ENCODE measurements around the gene THOC3.
"Not testable (repeated sequence)": the region's sequence is repeated elsewhere in the genome, so short reads cannot be mapped to it uniquely, and the experiment has no call there.

THOC3 gene

GRCh38 chr5:175967471-175968372 is at the start of gene THOC3:
THOC3 (minus strand) TSS chr5:175968315; CDS start chr5:175968208, 107 bp downstream.
- not testable (repeated sequence) for DNase-seq

DNA sequence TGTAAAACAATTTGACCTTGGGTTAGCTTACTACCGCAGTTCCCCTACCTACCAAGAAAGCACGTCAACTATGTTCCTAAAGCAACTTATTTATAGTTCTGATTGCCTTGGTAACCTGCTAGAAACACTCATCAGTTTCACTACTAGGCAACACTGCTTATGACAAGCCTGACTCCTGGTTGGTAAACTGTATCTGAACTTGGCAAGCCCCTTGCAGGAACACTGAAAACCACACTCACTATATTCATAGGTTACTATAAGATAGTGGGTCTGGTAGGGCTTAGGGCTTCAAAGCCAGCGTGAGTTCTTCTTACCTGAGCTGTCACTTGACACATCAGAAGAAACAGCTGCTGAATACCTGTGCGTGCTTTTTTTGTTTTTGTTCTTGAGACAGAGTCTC is 49.2 kb upstream of the THOC3 start:
- not testable (repeated sequence) for DNase-seq

GRCh38 chr5:176014360-176014759 is 46.2 kb upstream of the THOC3 start:
- DNase-seq = not testable (repeated sequence)

GRCh38 chr5:176011088-176011487 is 43.0 kb upstream of the THOC3 start:
- DNase-seq = not testable (repeated sequence)

DNA sequence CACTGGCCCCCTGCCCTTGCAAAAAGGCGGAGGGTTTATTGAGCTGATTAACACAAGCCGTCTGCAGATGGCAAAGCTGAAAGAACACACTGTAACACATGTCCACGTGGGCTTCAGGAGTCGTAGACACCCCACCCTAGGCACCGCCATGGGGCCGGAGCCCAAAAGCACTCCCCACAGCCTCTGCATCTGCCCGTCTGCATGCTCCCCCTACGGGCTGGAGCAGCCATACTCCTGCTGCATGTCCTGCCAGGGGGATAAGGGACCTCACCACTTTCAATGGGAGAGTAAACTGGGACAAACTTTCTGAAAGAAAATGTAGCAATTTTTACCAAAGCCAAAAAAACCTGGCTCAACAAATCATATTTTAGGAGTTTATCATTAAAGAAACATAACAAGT is 42.1 kb upstream of the THOC3 start:
- not testable (repeated sequence) for DNase-seq

DNA sequence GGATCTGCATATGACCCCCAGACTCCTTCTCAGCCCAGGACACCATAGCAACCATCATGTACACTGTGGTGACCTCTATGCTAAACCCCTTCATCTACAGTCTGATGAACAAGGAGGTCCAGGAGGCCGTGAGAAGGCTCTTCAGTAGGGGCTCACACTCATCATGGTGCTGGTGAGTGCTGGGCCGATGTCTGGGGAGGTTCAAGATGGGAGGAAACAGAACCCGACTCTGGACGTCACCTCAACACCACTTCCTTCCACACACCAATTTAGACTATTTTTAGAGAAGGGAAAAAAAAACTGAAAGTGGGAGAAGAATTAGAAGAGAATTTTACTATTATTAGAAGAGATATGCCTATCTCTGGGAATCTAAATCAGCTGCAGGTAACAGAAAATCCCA is 39.1 kb upstream of the THOC3 start:
- not testable (repeated sequence) for DNase-seq

DNA sequence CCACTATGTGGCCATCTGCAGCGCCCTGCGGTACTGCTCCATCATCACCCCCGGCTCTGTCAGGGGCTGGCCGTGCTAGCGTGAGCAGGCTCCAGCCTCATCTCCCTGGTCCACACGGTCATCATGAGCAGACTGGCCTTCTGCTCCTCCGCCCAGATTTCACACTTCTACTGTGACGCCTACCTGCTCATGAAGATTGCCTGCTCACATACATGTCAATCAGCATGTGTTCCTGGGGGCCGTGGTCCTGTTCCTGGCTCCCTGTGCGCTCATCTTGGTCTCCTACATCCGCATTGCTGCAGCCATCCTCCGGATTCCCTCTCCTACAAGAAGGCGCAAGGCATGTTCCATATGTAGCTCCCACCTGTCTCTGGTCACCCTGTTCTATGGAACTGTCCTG is 38.7 kb upstream of the THOC3 start:
- DNase-seq = not testable (repeated sequence)

- DNase-seq = not testable (repeated sequence)
Observed at GRCh38 chr5:175997979-175998378, 29.9 kb upstream of the THOC3 start.

DNA sequence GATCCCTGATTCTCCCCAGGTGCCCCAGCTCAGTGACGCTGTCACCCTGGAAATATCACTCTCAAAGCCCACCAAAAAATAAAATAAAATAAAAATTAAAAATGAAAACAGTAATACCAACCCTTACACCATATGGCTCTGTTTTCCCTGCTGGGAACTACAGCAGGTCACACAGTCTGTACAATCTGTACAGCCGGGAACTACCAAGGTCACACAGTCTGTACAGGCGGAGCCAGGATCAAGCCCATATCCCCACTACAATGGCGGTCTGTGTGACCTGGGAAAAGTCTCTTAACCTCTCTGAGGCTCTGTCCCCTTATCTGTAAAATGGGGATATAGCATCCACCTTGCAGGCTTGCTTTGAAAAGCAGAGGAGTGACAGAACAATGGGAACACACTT is 29.4 kb upstream of the THOC3 start:
- DNase-seq = not testable (repeated sequence)

- DNase-seq = not testable (repeated sequence)
Observed at GRCh38 chr5:175996791-175997190, 28.7 kb upstream of the THOC3 start.

- DNase-seq = not testable (repeated sequence)
Observed at GRCh38 chr5:175995506-175995905, 27.4 kb upstream of the THOC3 start.

DNA sequence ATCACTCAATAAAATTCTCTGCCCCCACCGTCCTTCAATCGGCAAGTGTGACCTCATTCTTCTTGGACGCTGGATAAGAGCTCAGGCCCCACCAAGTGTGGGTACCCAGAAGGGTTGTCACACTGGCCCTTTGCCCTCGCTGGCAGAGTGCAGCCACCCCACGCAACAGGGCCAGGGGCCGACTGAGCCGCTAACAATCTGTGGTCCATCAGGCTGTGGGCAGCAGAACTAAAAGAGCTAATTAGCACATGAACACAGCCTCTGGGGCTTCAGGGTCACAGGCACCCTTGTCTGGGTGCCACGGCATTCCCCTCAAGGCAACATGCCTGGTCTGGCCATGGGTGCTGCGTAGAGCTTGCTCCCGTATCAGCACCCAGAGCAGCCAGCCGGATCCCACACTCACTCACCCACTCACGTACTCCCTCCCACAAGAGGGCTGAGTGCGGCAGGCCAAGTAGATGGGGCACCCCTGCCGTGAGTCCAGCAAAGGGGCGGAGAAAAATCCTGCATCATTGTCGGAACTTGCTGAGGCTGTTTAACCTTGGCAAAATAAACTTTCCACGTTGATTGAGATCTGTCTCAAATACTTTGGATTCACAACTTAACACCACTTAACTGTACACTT is 11.4 kb upstream of the THOC3 start:
- not testable (repeated sequence) for DNase-seq

DNA sequence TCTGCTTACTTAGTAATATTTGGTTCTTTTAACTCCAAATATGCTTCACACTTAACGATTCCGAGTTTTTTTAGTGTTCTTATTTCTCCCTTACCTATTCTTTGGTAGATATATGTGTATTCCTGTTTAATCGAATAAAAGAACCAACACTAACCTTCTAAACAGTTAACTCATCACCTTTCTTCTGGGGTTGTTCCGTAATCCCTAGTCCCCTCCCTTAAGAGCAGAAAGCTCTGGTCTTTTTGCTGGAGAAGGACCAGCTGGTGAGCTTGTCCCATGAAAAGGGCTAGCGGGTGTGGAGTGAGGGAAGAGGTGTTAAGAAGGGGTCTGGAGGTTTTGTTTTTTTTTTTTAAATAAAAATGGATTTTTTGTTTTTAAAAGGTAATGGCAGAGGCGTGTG is 266 bp upstream of the THOC3 start:
- DNase-seq = not testable (repeated sequence)

GRCh38 chr5:175962329-175962728 is 5.8 kb downstream of the THOC3 start:
- not testable (repeated sequence) for DNase-seq

DNA sequence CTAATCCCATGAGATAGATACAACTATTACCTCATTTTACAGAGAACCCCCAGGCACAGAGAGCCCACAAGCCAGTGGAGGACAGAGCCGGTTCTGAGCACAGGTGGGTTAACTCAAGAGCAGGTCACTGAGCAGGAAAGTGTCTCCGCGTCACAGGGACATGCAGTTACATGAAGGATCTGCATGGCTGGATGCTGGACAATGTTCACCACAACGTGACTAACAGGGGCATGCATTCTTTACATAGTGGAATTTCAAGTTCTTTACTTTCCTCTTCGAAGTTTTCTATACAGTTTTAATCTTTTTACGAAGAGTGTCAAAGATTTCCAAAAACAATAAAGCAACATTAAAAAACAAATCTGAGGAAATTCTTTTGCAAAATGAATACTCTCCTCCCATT is 7.9 kb downstream of the THOC3 start:
- DNase-seq = not testable (repeated sequence)

GRCh38 chr5:175958515-175958914 is 9.6 kb downstream of the THOC3 start:
- not testable (repeated sequence) for DNase-seq

- not testable (repeated sequence) for DNase-seq
Observed at GRCh38 chr5:175954107-175954506, 14.0 kb downstream of the THOC3 start.

GRCh38 chr5:175952810-175953209 is 15.3 kb downstream of the THOC3 start:
- not testable (repeated sequence) for DNase-seq

- DNase-seq = not testable (repeated sequence)
Observed at GRCh38 chr5:175951339-175951969, 16.7 kb downstream of the THOC3 start.

DNA sequence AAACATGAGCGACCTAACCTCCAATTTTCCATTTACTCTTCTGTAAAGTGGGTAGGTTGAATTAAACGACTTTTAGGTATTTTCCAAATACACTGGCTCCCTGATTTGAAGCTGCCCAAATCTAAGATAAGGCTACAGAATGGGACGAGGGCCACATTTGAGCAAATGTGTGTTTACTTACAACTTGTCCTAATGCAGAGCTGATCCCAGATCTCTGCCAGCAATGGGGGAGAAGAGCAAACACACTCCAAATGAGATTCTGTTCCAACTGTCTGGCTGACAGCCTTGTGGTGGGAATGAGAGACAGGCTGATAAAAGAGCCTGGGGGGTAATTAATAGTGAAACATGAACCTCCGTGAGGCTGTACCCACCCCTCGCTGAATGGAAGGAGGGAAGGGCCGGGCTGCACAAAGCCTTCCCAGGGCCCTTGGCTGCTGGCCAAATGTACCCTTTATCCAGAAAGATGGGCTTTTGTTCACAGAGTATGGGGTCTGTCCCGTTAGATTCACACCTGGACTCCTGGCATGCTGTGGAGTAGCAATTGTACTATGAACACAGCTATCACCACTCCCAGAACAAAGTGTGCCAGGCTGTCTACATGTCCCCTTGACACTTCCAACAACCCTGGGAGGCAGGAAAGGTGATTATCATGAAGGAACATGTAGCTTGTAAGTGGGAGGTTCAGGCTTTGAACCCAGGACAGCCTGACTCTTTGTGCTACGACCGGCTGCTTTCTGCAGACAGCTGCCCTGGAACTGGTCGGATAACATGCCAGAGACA is 19.6 kb downstream of the THOC3 start:
- DNase-seq = not testable (repeated sequence)

- not testable (repeated sequence) for DNase-seq
Observed at GRCh38 chr5:175943253-175943652, 24.9 kb downstream of the THOC3 start.

Data from anterior cingulate cortex (tissue), 58 donors.